MM.1S (cell line): Measurements from ENCODE around the gene ZNF827.

Experiments
- EZH2phosphoT487 ChIP-seq: fragments of 300-600 bp; sonication (generic); IDR thresholded peaks from 2 replicates; pipeline ENCODE4 v1.6.1; 2018; ENCODE audit warnings: antibody characterized with exemption, low read length
- TF ChIP-seq, protein P1 (sequence below): fragments of 300-600 bp; sonication (generic); IDR thresholded peaks from 2 replicates; pipeline ENCODE4 v1.5.1; 2016; ENCODE audit warnings: antibody characterized with exemption, low read length, mixed read lengths

GRCh38 chr4:145860446-145860845 is 78.2 kb downstream of the ZNF827 start:
- TF ChIP-seq EZH2phosphoT487, result no peak
- TF ChIP-seq, protein P1, sequence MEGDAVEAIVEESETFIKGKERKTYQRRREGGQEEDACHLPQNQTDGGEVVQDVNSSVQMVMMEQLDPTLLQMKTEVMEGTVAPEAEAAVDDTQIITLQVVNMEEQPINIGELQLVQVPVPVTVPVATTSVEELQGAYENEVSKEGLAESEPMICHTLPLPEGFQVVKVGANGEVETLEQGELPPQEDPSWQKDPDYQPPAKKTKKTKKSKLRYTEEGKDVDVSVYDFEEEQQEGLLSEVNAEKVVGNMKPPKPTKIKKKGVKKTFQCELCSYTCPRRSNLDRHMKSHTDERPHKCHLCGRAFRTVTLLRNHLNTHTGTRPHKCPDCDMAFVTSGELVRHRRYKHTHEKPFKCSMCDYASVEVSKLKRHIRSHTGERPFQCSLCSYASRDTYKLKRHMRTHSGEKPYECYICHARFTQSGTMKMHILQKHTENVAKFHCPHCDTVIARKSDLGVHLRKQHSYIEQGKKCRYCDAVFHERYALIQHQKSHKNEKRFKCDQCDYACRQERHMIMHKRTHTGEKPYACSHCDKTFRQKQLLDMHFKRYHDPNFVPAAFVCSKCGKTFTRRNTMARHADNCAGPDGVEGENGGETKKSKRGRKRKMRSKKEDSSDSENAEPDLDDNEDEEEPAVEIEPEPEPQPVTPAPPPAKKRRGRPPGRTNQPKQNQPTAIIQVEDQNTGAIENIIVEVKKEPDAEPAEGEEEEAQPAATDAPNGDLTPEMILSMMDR, result no peak
